Kidney (tissue), 14 donors: ENCODE data around the gene STK25. TPM values are rescaled to one million over a fixed set of nuclear protein-coding genes. Genes with fewer than 3 reads are reported as not detected.

Experiments used
- DNase-seq, 5 donors: peaks; one replicate each; pipeline ENCODE4 v3.0.0-alpha.2; 2013 to 2020
- FAIRE-seq: peaks from 2 replicates; lab custom pipeline; 2012; peaks lifted over from hg19 to GRCh38; lab: Jason Lieb, UNC
- H3K27ac ChIP-seq, 2 donors: one replicate each; pipeline ENCODE4 v1.7.0; 2013; ENCODE audit warnings: low read depth in 2 of 2, low read length in 2 of 2, inconsistent platforms in 1 of 2
- H3K27me3 ChIP-seq: one replicate; pipeline ENCODE4 v1.7.1; 2013; ENCODE audit warnings: low read length, inconsistent platforms; ENCODE audit not compliant: control insufficient read depth, insufficient read depth
- H3K36me3 ChIP-seq, 3 donors: one replicate each; pipeline versions ENCODE4 v1.7.0 to v1.7.1; 2013; ENCODE audit warnings: low read length in 3 of 3, control low read depth in 1 of 3, inconsistent platforms in 1 of 3; ENCODE audit not compliant: insufficient read depth in 3 of 3, control insufficient read depth in 2 of 3
- H3K4me1 ChIP-seq, 3 donors: one replicate each; pipeline versions ENCODE4 v1.7.0 to v1.7.1; 2013; ENCODE audit warnings: low read length in 3 of 3, inconsistent platforms in 1 of 3, low read depth in 1 of 3; ENCODE audit not compliant: control insufficient read depth in 2 of 3, insufficient read depth in 2 of 3
- H3K4me3 ChIP-seq, 3 donors: one replicate each; pipeline versions ENCODE4 v1.7.0 to v1.8.1; 2013; ENCODE audit warnings: low read length in 3 of 3, control low read depth in 1 of 3, inconsistent platforms in 1 of 3
- H3K9ac ChIP-seq, 3 donors: one replicate each; pipeline versions ENCODE4 v1.7.0 to v1.7.1; 2013; ENCODE audit warnings: low read length in 3 of 3, control low read depth in 1 of 3, inconsistent platforms in 1 of 3
- H3K9me3 ChIP-seq, 3 donors: one replicate each; pipeline versions ENCODE4 v1.7.0 to v1.7.1; 2013; ENCODE audit warnings: low read length in 3 of 3, control low read depth in 1 of 3, inconsistent platforms in 1 of 3; ENCODE audit not compliant: control insufficient read depth in 2 of 3, insufficient read depth in 1 of 3
- CTCF ChIP-seq: IDR thresholded peaks from 3 replicates; pipeline ENCODE4 v1.5.1; 2012; ENCODE audit warnings: mild to moderate bottlenecking, moderate library complexity, borderline replicate concordance; ENCODE audit not compliant: insufficient read depth; ENCODE audit errors: extremely low read depth
- intact Hi-C: fragments of 100-400 bp; cut with DNase I; formaldehyde crosslinking; loops from one replicate; pipeline ENCODE4 v1.11.1; 2022
- polyA plus RNA-seq: library from polyadenylated mRNA; stranded (reverse); fragments of 350-450 nt; fragmentation: Illumina TruSeq; extraction: RNeasy Lipid Tissue Mini Kit (QIAGEN cat#74804); gene quantifications from one replicate; pipeline ENCODE4 v1.2.3, GENCODE V29; 2014; ENCODE audit warnings: low read depth, low replicate concordance; ENCODE audit not compliant: insufficient read depth
- total RNA-seq: library from RNA; stranded (reverse); fragmentation: NEBNext Ultra II Directional; extraction: Animal tissue kit (Norgen Biotek cat#: 25700); gene quantifications from one replicate; pipeline ENCODE4 v1.2.1, GENCODE V29; 2021
- donor health status: control.
- donor health status: control.
- donor health status: control.
- donor health status: control.
- donor health status: control.
- donor health status: DM: yes; HTN: yes; CAD: no.
- donor health status: Normal renal cell carcinoma (clear cell type).

STK25 gene
- total and polyA plus RNA-seq, 2 donors from 2014 or later = 119 to 151 TPM

GRCh38 chr2:241479026-241479898, 29.1 kb downstream of the STK25 start:
- Histone ChIP-seq H3K9me3 (no peaks in the 10 kb centered on the region), H3K9ac (no peak overlapping the region), H3K27ac (no peak overlapping the region), H3K36me3 (peaks cover 0 to 6% (median 2%) of the 10 kb centered on the region in 3 donors), H3K27me3 (no peaks in the 10 kb centered on the region), H3K4me3 (no peak overlapping the region), H3K4me1 (no peaks in the 10 kb centered on the region)
- DNase-seq (no peak), FAIRE-seq (no peak)
- no peak for TF ChIP-seq CTCF
- intact Hi-C loops = no loop called here

- no peak overlapping the region for H3K27ac ChIP-seq
- no peak for DNase-seq
- no peak overlapping the region for H3K4me3 ChIP-seq
- FAIRE-seq = no peak
- H3K9ac ChIP-seq = no peak overlapping the region
- H3K9me3 ChIP-seq = no peaks in the 10 kb centered on the region
- H3K27me3 ChIP-seq = no peaks in the 10 kb centered on the region
- TF ChIP-seq CTCF = no peak
- H3K4me1 ChIP-seq = no peaks in the 10 kb centered on the region
- intact Hi-C loops = no loop called here
- H3K36me3 ChIP-seq = peaks cover 0 to 6% (median 2%) of the 10 kb centered on the region in 3 donors
These were observed 30.2 kb downstream of the STK25 start for GRCh38 chr2:241478166-241478565.

- Histone ChIP-seq H3K4me1 (no peaks in the 10 kb centered on the region), H3K36me3 (peaks cover under 1 to 6% (median 2%) of the 10 kb centered on the region in 3 donors), H3K4me3 (no peak overlapping the region), H3K27ac (no peak overlapping the region), H3K9me3 (no peaks in the 10 kb centered on the region), H3K9ac (no peak overlapping the region), H3K27me3 (no peaks in the 10 kb centered on the region)
- DNase-seq = no peak
- intact Hi-C loops = no loop called here
- FAIRE-seq = no peak
- no peak for TF ChIP-seq CTCF
These were observed 33.1 kb downstream of the STK25 start for GRCh38 chr2:241475267-241475666.
